GM12874 (cell line): ENCODE measurements around the gene ERP44.
A peak's percentile ranks its signal among the peaks of the same experiment; 100 is the strongest.

ENCODE experiments used
- CTCF ChIP-seq: IDR thresholded peaks from 2 replicates; pipeline ENCODE4 v1.5.1; 2011; ENCODE audit warnings: low read depth, mild to moderate bottlenecking, control low read depth, low read length, moderate library complexity; ENCODE audit not compliant: insufficient read depth

Gene ERP44

GRCh38 chr9:100020121-100020795, 78.5 kb downstream of the ERP44 start:
- no peak for TF ChIP-seq CTCF

GRCh38 chr9:100019541-100019940, 79.3 kb downstream of the ERP44 start:
- TF ChIP-seq CTCF = no peak

GRCh38 chr9:100014846-100015245, 84.0 kb downstream of the ERP44 start:
- TF ChIP-seq CTCF = no peak

GRCh38 chr9:100013573-100013972, 85.2 kb downstream of the ERP44 start:
- TF ChIP-seq CTCF = no peak

- TF ChIP-seq CTCF = no peak
Measured at GRCh38 chr9:100012279-100012678, 86.5 kb downstream of the ERP44 start.

- peak; percentile 43; the same call in 1 of the 2 replicates for TF ChIP-seq CTCF
Measured at GRCh38 chr9:100011062-100011681, 87.6 kb downstream of the ERP44 start.

GRCh38 chr9:99999797-100000196, 99.0 kb downstream of the ERP44 start:
- no peak for TF ChIP-seq CTCF
